HCT116 (cell line): ENCODE measurements around the gene GPS1.

Experiments
- ATF3 ChIP-seq: IDR thresholded peaks from 2 replicates; pipeline ENCODE4 v1.6.1; 2012
- EZH2 ChIP-seq: fragments of 200-600 bp; sonication (generic); IDR thresholded peaks from 2 replicates; pipeline ENCODE4 v1.6.1; 2017; ENCODE audit warnings: antibody characterized with exemption, mixed run types
- POLR2A ChIP-seq: IDR thresholded peaks from 2 replicates; pipeline ENCODE4 v1.7.0; 2011; ENCODE audit warnings: borderline replicate concordance; ENCODE audit not compliant: insufficient read depth, insufficient read length; ENCODE audit errors: extremely low read depth
- POLR2AphosphoS5 ChIP-seq: IDR thresholded peaks from 2 replicates; pipeline ENCODE4 v1.6.1; 2011; ENCODE audit warnings: mild to moderate bottlenecking, low read depth, low read length, moderate library complexity
- TCF7L2 ChIP-seq: IDR thresholded peaks from 2 replicates; pipeline ENCODE4 v1.7.0; 2011; ENCODE audit warnings: borderline replicate concordance, inconsistent platforms; ENCODE audit not compliant: insufficient read depth, insufficient read length; ENCODE audit errors: extremely low read depth
- TF ChIP-seq, protein P1 (sequence below), 3 experiments: fragments of 200-600 bp in 1 of 3; sonication (generic) in 1 of 3; IDR thresholded peaks in 2 of 3; conservative IDR thresholded peaks in 1 of 3; 2 replicates each; pipeline ENCODE4 v1.5.1; 2012 to 2017; ENCODE audit warnings: low read depth in 2 of 3, low read length in 2 of 3, antibody characterized with exemption in 1 of 3, borderline replicate concordance in 1 of 3, control low read depth in 1 of 3, mild to moderate bottlenecking in 1 of 3, mixed read lengths in 1 of 3, mixed run types in 1 of 3, moderate library complexity in 1 of 3; ENCODE audit not compliant: insufficient read depth in 1 of 3

- TF ChIP-seq POLR2A (no peak), EZH2 (no peak), TCF7L2 (no peak), POLR2AphosphoS5 (no peak), ATF3 (no peak)
- TF ChIP-seq, protein P1, sequence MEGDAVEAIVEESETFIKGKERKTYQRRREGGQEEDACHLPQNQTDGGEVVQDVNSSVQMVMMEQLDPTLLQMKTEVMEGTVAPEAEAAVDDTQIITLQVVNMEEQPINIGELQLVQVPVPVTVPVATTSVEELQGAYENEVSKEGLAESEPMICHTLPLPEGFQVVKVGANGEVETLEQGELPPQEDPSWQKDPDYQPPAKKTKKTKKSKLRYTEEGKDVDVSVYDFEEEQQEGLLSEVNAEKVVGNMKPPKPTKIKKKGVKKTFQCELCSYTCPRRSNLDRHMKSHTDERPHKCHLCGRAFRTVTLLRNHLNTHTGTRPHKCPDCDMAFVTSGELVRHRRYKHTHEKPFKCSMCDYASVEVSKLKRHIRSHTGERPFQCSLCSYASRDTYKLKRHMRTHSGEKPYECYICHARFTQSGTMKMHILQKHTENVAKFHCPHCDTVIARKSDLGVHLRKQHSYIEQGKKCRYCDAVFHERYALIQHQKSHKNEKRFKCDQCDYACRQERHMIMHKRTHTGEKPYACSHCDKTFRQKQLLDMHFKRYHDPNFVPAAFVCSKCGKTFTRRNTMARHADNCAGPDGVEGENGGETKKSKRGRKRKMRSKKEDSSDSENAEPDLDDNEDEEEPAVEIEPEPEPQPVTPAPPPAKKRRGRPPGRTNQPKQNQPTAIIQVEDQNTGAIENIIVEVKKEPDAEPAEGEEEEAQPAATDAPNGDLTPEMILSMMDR (IDR thresholded peaks at IDR 0.05 in 2 of 3, conservative IDR thresholded peaks at IDR 0.05 in 1 of 3; ENCODE audit: borderline replicate concordance in 1 of 3, insufficient read depth in 1 of 3, low read depth in 2 of 3, low read length in 2 of 3): no peak
These were observed 3.1 kb upstream of the GPS1 start for GRCh38 chr17:82048571-82048971.
